HepG2 (cell line): Measurements from ENCODE around the gene FAM81B. TPM values are rescaled to one million over a fixed set of nuclear protein-coding genes. Genes with fewer than 3 reads are reported as not detected.

Experiments
- ATAC-seq: fragments of 200-7000 bp; cut with Tn5 transposase; 3 replicates; pipeline ENCODE4 v1.9.1; 2020; ENCODE audit warnings: mild to moderate bottlenecking, moderate library complexity
- BruUV-seq: library from RNA; stranded (reverse); fragments of 400-500 nt; replicated peaks from 2 replicates; lab custom pipeline; 2021; lab: Mats Ljungman, UMichigan
- CTCF ChIA-PET: fragments of 300-600 bp; formaldehyde crosslinking; extraction: SDS; loops from one replicate; lab custom pipeline; 2021; ENCODE audit warnings: low total read pairs, inconsistent platforms, low intra/inter-chr PET ratio; lab: Yijun Ruan, JAX
- POLR2A ChIA-PET: fragments of 350-600 bp; sonication (Branson Sonifier 250); formaldehyde crosslinking; loops from one replicate; lab custom pipeline; 2020; ENCODE audit warnings: antibody characterized with exemption, inconsistent platforms; lab: Yijun Ruan, JAX
- DNase-seq: peaks from one replicate; pipeline ENCODE4 v3.0.0-alpha.2; 2015; ENCODE audit warnings: low spot score
- FAIRE-seq: peaks from 3 replicates; lab custom pipeline; 2011; peaks lifted over from hg19 to GRCh38; lab: Jason Lieb, UNC
- H2AFZ ChIP-seq: one replicate; pipeline ENCODE4 v1.6.1; 2011; ENCODE audit warnings: low read length, inconsistent platforms
- H3K27ac ChIP-seq: fragments of 300-600 bp; 3 replicates; pipeline ENCODE4 v1.8.0; 2011; ENCODE audit warnings: mixed run types, mild to moderate bottlenecking, mixed read lengths, low read length, inconsistent platforms; ENCODE audit not compliant: insufficient read depth; ENCODE audit errors: extremely low read length
- H3K27me3 ChIP-seq, 2 experiments: fragments of 200-600 bp in 1 of 2; 2 replicates in 1 of 2; 3 replicates in 1 of 2; pipeline versions ENCODE4 v1.6.0 to v1.8.0; 2011; ENCODE audit warnings: low read length in 2 of 2, mild to moderate bottlenecking in 2 of 2, moderate library complexity in 2 of 2, inconsistent platforms in 1 of 2; ENCODE audit not compliant: insufficient read depth in 2 of 2, control insufficient read depth in 1 of 2
- H3K36me3 ChIP-seq, 2 experiments: fragments of 200-600 bp in 1 of 2; replicated peaks in 1 of 2; 2 replicates in 1 of 2; 3 replicates in 1 of 2; pipeline versions ENCODE4 v1.5.1 to v1.8.0; 2011; ENCODE audit warnings: low read length in 2 of 2, inconsistent platforms in 1 of 2; ENCODE audit not compliant: insufficient read depth in 2 of 2, control insufficient read depth in 1 of 2
- H3K4me1 ChIP-seq: 2 replicates; pipeline ENCODE4 v1.5.1; 2012; ENCODE audit warnings: low read length, inconsistent platforms; ENCODE audit not compliant: insufficient read depth
- H3K4me2 ChIP-seq: 2 replicates; pipeline ENCODE4 v1.6.0; 2011; ENCODE audit warnings: low read depth, low read length, inconsistent platforms
- H3K4me3 ChIP-seq, 3 experiments: fragments of 200-600 bp in 1 of 3; sonication (generic), shearing (Covaris generic) in 1 of 3; replicated peaks in 1 of 3; 2 replicates each; pipeline ENCODE4 v1.5.1; 2011 to 2016; ENCODE audit warnings: low read length in 3 of 3, inconsistent platforms in 2 of 3, low read depth in 2 of 3, mild to moderate bottlenecking in 2 of 3, control low read depth in 1 of 3, mixed read lengths in 1 of 3; ENCODE audit not compliant: insufficient read depth in 1 of 3
- H3K79me2 ChIP-seq: one replicate; pipeline ENCODE4 v1.6.1; 2011; ENCODE audit warnings: low read length, inconsistent platforms; ENCODE audit not compliant: insufficient read depth
- H3K9ac ChIP-seq: 2 replicates; pipeline ENCODE4 v1.6.0; 2011; ENCODE audit warnings: mild to moderate bottlenecking, low read depth, low read length, inconsistent platforms; ENCODE audit not compliant: insufficient read depth
- H3K9me3 ChIP-seq: 2 replicates; pipeline ENCODE4 v1.5.1; 2012; ENCODE audit warnings: mild to moderate bottlenecking, low read length
- H4K20me1 ChIP-seq: 2 replicates; pipeline ENCODE4 v1.6.0; 2011; ENCODE audit warnings: inconsistent platforms, mild to moderate bottlenecking, low read length, moderate library complexity; ENCODE audit not compliant: insufficient read depth
- ATF7-NPFF ChIP-seq: sonication (generic); formaldehyde crosslinking; IDR thresholded peaks from 2 replicates; pipeline ENCODE4 v1.8.1; 2023; ENCODE audit warnings: mild to moderate bottlenecking, low read depth, missing genetic modification reagents, moderate library complexity
- MAFG ChIP-seq: sonication (generic); formaldehyde crosslinking; IDR thresholded peaks from 2 replicates; pipeline ENCODE4 v1.5.1; 2020; ENCODE audit warnings: mild to moderate bottlenecking, missing genetic modification reagents
- MEF2D ChIP-seq: sonication (generic); formaldehyde crosslinking; IDR thresholded peaks from 2 replicates; pipeline ENCODE4 v1.5.1; 2020; ENCODE audit warnings: mild to moderate bottlenecking, missing genetic modification reagents
- NKX3-1 ChIP-seq: sonication (generic); formaldehyde crosslinking; IDR thresholded peaks from 2 replicates; pipeline ENCODE4 v1.5.0; 2020; ENCODE audit warnings: missing genetic modification reagents
- PAXIP1 ChIP-seq: sonication (generic); formaldehyde crosslinking; conservative IDR thresholded peaks from 2 replicates; pipeline ENCODE4 v1.4.0; 2020; ENCODE audit warnings: mild to moderate bottlenecking, missing genetic modification reagents, moderate library complexity
- PHF20 ChIP-seq: sonication (generic); formaldehyde crosslinking; IDR thresholded peaks from 2 replicates; pipeline ENCODE4 v1.5.0; 2020; ENCODE audit warnings: mild to moderate bottlenecking, missing genetic modification reagents
- PITX1 ChIP-seq: sonication (generic); formaldehyde crosslinking; IDR thresholded peaks from 2 replicates; pipeline ENCODE4 v1.5.1; 2020; ENCODE audit warnings: mild to moderate bottlenecking, missing genetic modification reagents
- RBFOX2 ChIP-seq: fragments of 200-400 bp; formaldehyde crosslinking; IDR thresholded peaks from 2 replicates; pipeline ENCODE4 v1.6.1; 2017; ENCODE audit warnings: low read depth, mild to moderate bottlenecking, low read length
- SIX1 ChIP-seq: sonication (generic); formaldehyde crosslinking; IDR thresholded peaks from 2 replicates; pipeline ENCODE4 v1.4.0; 2020; ENCODE audit warnings: missing genetic modification reagents, borderline replicate concordance
- SNAI1 ChIP-seq: sonication (generic); formaldehyde crosslinking; IDR thresholded peaks from 2 replicates; pipeline ENCODE4 v1.5.0; 2020; ENCODE audit warnings: mild to moderate bottlenecking, missing genetic modification reagents, borderline replicate concordance
- SOX5 ChIP-seq: IDR thresholded peaks from 2 replicates; pipeline ENCODE4 v1.6.1; 2016; ENCODE audit warnings: borderline replicate concordance
- STAT5B ChIP-seq: sonication (generic); formaldehyde crosslinking; IDR thresholded peaks from 2 replicates; pipeline ENCODE4 v1.4.0; 2020; ENCODE audit warnings: missing genetic modification reagents
- U2AF1 ChIP-seq: fragments of 200-400 bp; formaldehyde crosslinking; optimal IDR thresholded peaks from 2 replicates; pipeline ENCODE3; 2017; ENCODE audit warnings: mild to moderate bottlenecking, low read depth, low read length
- ZNF501 ChIP-seq: sonication (generic); formaldehyde crosslinking; IDR thresholded peaks from 2 replicates; pipeline ENCODE4 v1.5.1; 2020; ENCODE audit warnings: mild to moderate bottlenecking, moderate library complexity, missing genetic modification reagents
- ZNF576 ChIP-seq: sonication (generic); formaldehyde crosslinking; IDR thresholded peaks from 2 replicates; pipeline ENCODE4 v1.4.0; 2020; ENCODE audit warnings: mild to moderate bottlenecking, missing genetic modification reagents
- ZNF704 ChIP-seq: sonication (generic); formaldehyde crosslinking; IDR thresholded peaks from 2 replicates; pipeline ENCODE4 v1.8.1; 2023; ENCODE audit warnings: mild to moderate bottlenecking, inconsistent platforms, moderate library complexity, missing genetic modification reagents, borderline replicate concordance
- ZNF777 ChIP-seq: sonication (generic); formaldehyde crosslinking; IDR thresholded peaks from 2 replicates; pipeline ENCODE4 v1.4.0; 2020; ENCODE audit warnings: missing genetic modification reagents
- ZNF83 ChIP-seq: sonication (generic); formaldehyde crosslinking; IDR thresholded peaks from 2 replicates; pipeline ENCODE4 v1.4.0; 2020; ENCODE audit warnings: missing genetic modification reagents, mild to moderate bottlenecking, borderline replicate concordance
- WGBS: methylation state at CpG from one replicate; pipeline ENCODE4 v1.1.6; 2017; ENCODE audit warnings: low lambda C conversion rate; 5-methylcytosine and 5-hydroxymethylcytosine counted together
- in situ Hi-C: cut with HindIII; loops from 2 replicates; pipeline ENCODE4 v1.10.0; 2017; ENCODE audit warnings: low pct_unique_long_range_greater_than_20kb; ENCODE audit not compliant: extremely low pct_ligation_motif_present
- intact Hi-C: fragments of 100-400 bp; cut with micrococcal nuclease; formaldehyde crosslinking; loops from one replicate; pipeline ENCODE4 v1.10.0; 2022; ENCODE audit not compliant: unreplicated experiment
- polyA plus RNA-seq, 8 experiments: library from polyadenylated mRNA; depleted of rRNA in 3 of 8; stranded (reverse) in 7 of 8; unstranded in 1 of 8; fragments of >200 nt; fragmentation: Illumina TruSeq in 4 of 8; extraction: Trizol in 4 of 8; gene quantifications; 2 replicates each; pipeline versions ENCODE4 v1.2.1 to v1.2.3, GENCODE V29; 2011 to 2016; ENCODE audit warnings: low read depth in 4 of 8, missing spikeins in 1 of 8, mixed read lengths in 1 of 8; ENCODE audit not compliant: insufficient read depth in 1 of 8
- total RNA-seq, 5 experiments: library from RNA; depleted of rRNA; stranded (reverse); fragments of >200 nt; fragmentation: Illumina TruSeq; extraction: Trizol; gene quantifications; 2 replicates each; pipeline ENCODE4 v1.2.3, GENCODE V29; 2016; ENCODE audit warnings: low read depth in 1 of 5

FAM81B gene
- total and polyA plus RNA-seq, 2 of the 13 experiments (the other 11 are each of a cell fraction or from before 2014, with no cell fraction given): not detected

DNA sequence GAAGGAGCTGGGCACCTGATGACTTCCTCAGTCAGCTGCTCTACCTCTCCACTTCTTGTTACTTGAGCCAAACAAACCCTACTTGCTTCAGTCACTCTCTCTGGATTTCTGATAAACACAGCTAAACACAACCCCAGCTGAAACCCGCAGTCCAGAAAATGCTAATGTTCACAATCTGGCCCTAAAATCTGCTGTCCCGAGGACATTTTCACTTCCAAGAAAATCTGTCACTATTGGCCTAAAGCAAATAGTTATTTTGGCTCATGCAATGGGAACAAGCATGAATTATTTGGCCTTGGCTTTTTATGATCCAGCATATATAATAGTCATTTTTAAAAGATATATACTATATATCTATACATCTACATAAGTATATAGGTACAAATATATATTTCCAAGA lies 19.1 kb downstream of the FAM81B start:
- Histone ChIP-seq H3K27ac (no peak overlapping the region), H3K4me1 (no peaks in the 10 kb centered on the region), H3K36me3 (no peaks in the 10 kb centered on the region), H2AFZ (no peak overlapping the region), H3K4me3 (no peak overlapping the region), H4K20me1 (no peaks in the 10 kb centered on the region), H3K79me2 (no peaks in the 10 kb centered on the region), H3K4me2 (no peak overlapping the region), H3K9me3 (no peaks in the 10 kb centered on the region), H3K9ac (no peak overlapping the region), H3K27me3 (no peaks in the 10 kb centered on the region; a peak in 1 of 5 replicates)
- intact Hi-C loops: no loop called here
- ATAC-seq (no peak), DNase-seq (no peak), FAIRE-seq (no peak)
- BruUV-seq: no TSS peak
- POLR2A ChIA-PET: no interaction called here
- WGBS: 0% methylated on average over 2 of the region's 2 CpGs
- TF ChIP-seq SNAI1 (CRISPR knock-in tag) (no peak), STAT5B (CRISPR knock-in tag) (no peak), ZNF501 (CRISPR knock-in tag) (no peak), PAXIP1 (CRISPR knock-in tag) (no peak), NKX3-1 (CRISPR knock-in tag) (no peak), PITX1 (CRISPR knock-in tag) (no peak), ZNF83 (CRISPR knock-in tag) (no peak), MAFG (CRISPR knock-in tag) (no peak), ZNF576 (CRISPR knock-in tag) (no peak), ZNF704 (CRISPR knock-in tag) (no peak), SIX1 (CRISPR knock-in tag) (no peak), SOX5 (CRISPR knock-in tag) (no peak), MEF2D (CRISPR knock-in tag) (no peak), RBFOX2 (no peak), ZNF777 (no peak), U2AF1 (no peak), PHF20 (CRISPR knock-in tag) (no peak), ATF7-NPFF (CRISPR knock-in tag) (no peak)
- in situ Hi-C loops: no loop called here
- CTCF ChIA-PET: no interaction called here
